Measurements from ENCODE around the gene CBL. TPM values are rescaled to one million over a fixed set of nuclear protein-coding genes. Genes with fewer than 3 reads are reported as not detected.

CBL gene
- total and polyA plus RNA-seq, 10 of the 15 experiments (the other 5 are each of a cell fraction or from before 2014, with no cell fraction given): 3.9 to 27.1 (median 9.5) TPM

DNA sequence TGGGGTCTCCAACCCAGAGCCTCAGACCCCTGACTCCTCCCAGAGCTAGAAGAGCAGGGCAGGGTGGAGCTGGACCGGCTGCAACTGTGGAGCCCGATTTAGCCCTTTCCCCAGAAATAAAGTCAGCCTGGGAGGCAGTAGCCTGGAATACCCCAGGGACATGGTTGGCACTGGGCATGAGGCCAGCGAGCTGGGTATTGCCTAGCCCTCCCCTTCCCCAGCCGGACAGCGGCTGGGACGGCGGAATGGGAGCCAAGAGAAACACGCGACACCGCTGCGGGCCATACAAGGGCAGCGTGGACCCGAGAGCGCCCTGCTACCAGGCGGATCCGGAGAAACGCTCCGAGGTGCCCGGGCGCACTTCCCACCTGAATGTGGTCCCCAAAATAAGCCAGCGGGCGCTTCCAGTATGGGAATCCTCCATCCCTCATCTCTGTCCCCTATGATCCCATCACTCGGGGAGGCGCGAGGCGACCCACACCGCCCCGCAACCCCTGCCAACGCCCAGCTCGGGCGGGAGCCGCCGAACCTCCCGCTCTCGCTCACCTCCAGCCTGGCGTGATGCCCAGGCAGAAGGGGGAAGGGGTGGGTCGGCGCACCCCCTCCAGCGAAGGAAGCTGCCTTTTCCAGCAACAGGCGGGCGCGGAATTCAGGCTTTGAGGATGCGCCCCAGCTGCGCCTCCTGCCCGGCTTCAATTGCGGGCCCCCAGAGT lies 110.0 kb downstream of the CBL start:
- intact Hi-C loops (cut with micrococcal nuclease; ENCODE audit: unreplicated experiment): no loop called here
- peaks cover 39% of the 10 kb centered on the region for H3K4me1 ChIP-seq (ENCODE audit: control insufficient read depth, insufficient read depth, low read length)
- H3K9ac ChIP-seq (ENCODE audit: control insufficient read depth, insufficient read depth, low read length): no peak overlapping the region
- H2AFZ ChIP-seq (ENCODE audit: control insufficient read depth, low read depth, low read length): peak overlapping the region; percentile 61
- ATAC-seq: no peak
- peak overlapping the region; percentile 87 for H3K4me2 ChIP-seq (ENCODE audit: control insufficient read depth, insufficient read depth)
- no peaks in the 10 kb centered on the region for H4K20me1 ChIP-seq (ENCODE audit: control insufficient read depth, insufficient read depth)
- no peak overlapping the region for H3K27ac ChIP-seq (ENCODE audit: control insufficient read depth, insufficient read depth)
- no peaks in the 10 kb centered on the region for H3K79me2 ChIP-seq (ENCODE audit: control insufficient read depth, insufficient read depth, low read length)
- under 1% methylated on average over 46 of the region's 46 CpGs for WGBS (ENCODE audit: insufficient coverage, insufficient replicate concordance, low lambda C conversion rate, missing lambda C conversion rate)
- ChIA-PET POLR2A (interaction anchor here (0.6 to 1.2 kb wide), 4 partner anchors 12 to 214 kb away, joined by 3 to 5 read pairs (median 4); no protein-coding TSS in a partner anchor), CTCF (interaction anchor here (0.8 to 2.8 kb wide), 5 partner anchors 8 to 109 kb away, joined by 3 to 11 read pairs (median 4); no protein-coding TSS in a partner anchor), SMC1A (ENCODE audit: uncharacterized antibody, unreplicated experiment) (interaction anchor here (0.5 to 3.5 kb wide), 5 partner anchors 8 to 146 kb away, joined by 3 to 14 read pairs (median 3); no protein-coding TSS in a partner anchor), RAD21 (ENCODE audit: unreplicated experiment) (interaction anchor here (1.0 to 2.1 kb wide), 3 partner anchors 22 to 248 kb away, joined by 3 to 4 read pairs (median 4); partner anchors contain the start of gene VPS11)
- TF ChIP-seq ZNF622 (IDR thresholded peaks at IDR 0.05) (no peak), NFXL1 (IDR thresholded peaks at IDR 0.05; ENCODE audit: borderline replicate concordance) (no peak), IKZF2 (IDR thresholded peaks at IDR 0.05) (no peak), JUNB (IDR thresholded peaks at IDR 0.05) (no peak), SUZ12 (IDR thresholded peaks at IDR 0.05; ENCODE audit: unreplicated experiment) (peak; percentile 37), TBL1XR1 (IDR thresholded peaks at IDR 0.05; ENCODE audit: low read depth, low read length) (no peak), SRF (IDR thresholded peaks at IDR 0.05; ENCODE audit: low read depth in 2 of 2, low read length in 2 of 2) (peak in 1 of 2 experiments; percentile 46; a peak in 1 of 4 replicates)
- TF ChIP-seq, protein P1, sequence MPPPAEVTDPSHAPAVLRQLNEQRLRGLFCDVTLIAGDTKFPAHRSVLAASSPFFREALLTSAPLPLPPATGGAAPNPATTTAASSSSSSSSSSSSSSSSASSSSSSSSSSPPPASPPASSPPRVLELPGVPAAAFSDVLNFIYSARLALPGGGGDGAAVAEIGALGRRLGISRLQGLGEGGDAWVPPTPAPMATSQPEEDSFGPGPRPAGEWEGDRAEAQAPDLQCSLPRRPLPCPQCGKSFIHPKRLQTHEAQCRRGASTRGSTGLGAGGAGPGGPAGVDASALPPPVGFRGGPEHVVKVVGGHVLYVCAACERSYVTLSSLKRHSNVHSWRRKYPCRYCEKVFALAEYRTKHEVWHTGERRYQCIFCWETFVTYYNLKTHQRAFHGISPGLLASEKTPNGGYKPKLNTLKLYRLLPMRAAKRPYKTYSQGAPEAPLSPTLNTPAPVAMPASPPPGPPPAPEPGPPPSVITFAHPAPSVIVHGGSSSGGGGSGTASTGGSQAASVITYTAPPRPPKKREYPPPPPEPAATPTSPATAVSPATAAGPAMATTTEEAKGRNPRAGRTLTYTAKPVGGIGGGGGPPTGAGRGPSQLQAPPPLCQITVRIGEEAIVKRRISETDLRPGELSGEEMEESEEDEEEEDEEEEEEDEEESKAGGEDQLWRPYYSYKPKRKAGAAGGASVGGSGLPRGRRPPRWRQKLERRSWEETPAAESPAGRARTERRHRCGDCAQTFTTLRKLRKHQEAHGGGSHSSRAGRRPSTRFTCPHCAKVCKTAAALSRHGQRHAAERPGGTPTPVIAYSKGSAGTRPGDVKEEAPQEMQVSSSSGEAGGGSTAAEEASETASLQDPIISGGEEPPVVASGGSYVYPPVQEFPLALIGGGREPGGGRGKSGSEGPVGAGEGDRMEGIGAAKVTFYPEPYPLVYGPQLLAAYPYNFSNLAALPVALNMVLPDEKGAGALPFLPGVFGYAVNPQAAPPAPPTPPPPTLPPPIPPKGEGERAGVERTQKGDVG (CRISPR knock-in tag; IDR thresholded peaks at IDR 0.05): no peak
- in situ Hi-C loops (cut with MboI): no loop called here
- peaks cover 1 to 15% of the 10 kb centered on the region in 2 experiments; a peak in 3 of 4 replicates for H3K27me3 ChIP-seq (replicated peaks in 1 of 2; ENCODE audit: control insufficient read depth in 2 of 2, insufficient read depth in 2 of 2, low read length in 1 of 2)
- BruUV-seq (replicated peaks): TSS peak; percentile 46
- H3K4me3 ChIP-seq: peak overlapping the region; percentile 57; the same call in 1 of the 2 replicates
- DNase-seq (ENCODE audit: low read depth, low spot score): no peak
- H3K9me3 ChIP-seq (replicated peaks; ENCODE audit: control insufficient read depth, insufficient read depth, low read length): no peaks in the 10 kb centered on the region
- 0 out of 4 replicates have a peak, but pooled peaks cover 0 to 3% of the 10 kb centered on the region in 2 experiments for H3K36me3 ChIP-seq (ENCODE audit: control insufficient read depth in 2 of 2, insufficient read depth in 2 of 2, low read length in 1 of 2)
- no peak for FAIRE-seq

All from GM12878 (cell line).